Esophagus muscularis mucosa (tissue), 4 donors: ENCODE measurements around the gene SAP30. TPM values are rescaled to one million over a fixed set of nuclear protein-coding genes. Genes with fewer than 3 reads are reported as not detected.

Source experiments
- DNase-seq: peaks from one replicate; pipeline ENCODE4 v3.0.0-alpha.2; 2017; ENCODE audit errors: extremely low spot score
- H3K27ac ChIP-seq, 4 donors: fragments of 200-600 bp; sonication (generic); replicated peaks in 1 of 4; 1 replicate in 3 of 4; 2 replicates in 1 of 4; pipeline ENCODE4 v1.5.1; 2016 to 2019; ENCODE audit warnings: mild to moderate bottlenecking in 1 of 4
- H3K27me3 ChIP-seq, 4 donors: fragments of 200-600 bp; sonication (generic); one replicate each; pipeline versions ENCODE4 v1.5.1 to v1.6.0; 2016 to 2019
- H3K36me3 ChIP-seq, 4 donors: fragments of 200-600 bp; sonication (generic); one replicate each; pipeline ENCODE4 v1.5.1; 2016 to 2019
- H3K4me1 ChIP-seq, 4 donors: fragments of 200-600 bp; sonication (generic); one replicate each; pipeline ENCODE4 v1.5.1; 2016 to 2019
- H3K4me3 ChIP-seq, 4 donors: fragments of 200-600 bp; sonication (generic); 1 replicate in 2 of 4; 2 replicates in 2 of 4; pipeline ENCODE4 v1.5.1; 2016 to 2019; ENCODE audit warnings: mild to moderate bottlenecking in 4 of 4, moderate library complexity in 1 of 4
- H3K9me3 ChIP-seq, 4 donors: fragments of 200-600 bp; sonication (generic); 1 replicate in 3 of 4; 2 replicates in 1 of 4; pipeline ENCODE4 v1.5.1; 2016 to 2019
- CTCF ChIP-seq, 3 experiments: fragments of 200-600 bp in 2 of 3; fragments of 450-650 bp in 1 of 3; sonication (generic) in 2 of 3; IDR thresholded peaks; one replicate each; pipeline ENCODE4 v1.5.1; 2017 to 2019; ENCODE audit warnings: antibody characterized with exemption in 3 of 3, mild to moderate bottlenecking in 2 of 3, moderate library complexity in 1 of 3
- EP300 ChIP-seq: sonication (generic); formaldehyde crosslinking; IDR thresholded peaks from one replicate; pipeline ENCODE4 v1.6.1; 2017; ENCODE audit warnings: antibody characterized with exemption
- POLR2A ChIP-seq: fragments of 450-650 bp; IDR thresholded peaks from one replicate; pipeline ENCODE4 v1.6.1; 2017; ENCODE audit warnings: antibody characterized with exemption, moderate library complexity, mild to moderate bottlenecking, low read depth
- POLR2AphosphoS5 ChIP-seq, 2 donors: sonication (generic); formaldehyde crosslinking; IDR thresholded peaks; one replicate each; pipeline ENCODE4 v1.6.1; 2017; ENCODE audit warnings: antibody characterized with exemption in 2 of 2
- WGBS: methylation state at CpG from one replicate; pipeline ENCODE4 v1.1.5; 2018; 5-methylcytosine and 5-hydroxymethylcytosine counted together
- intact Hi-C: fragments of 100-400 bp; cut with DNase I; formaldehyde crosslinking; loops from one replicate; pipeline ENCODE4 v1.15.1; 2023
- total RNA-seq, 4 donors: library from RNA; depleted of rRNA; stranded (reverse); fragments of >200 nt; gene quantifications; one replicate each; pipeline versions ENCODE4 v1.1.0 to v1.2.1, GENCODE V29; 2016

Gene SAP30
- total RNA-seq, 4 donors from 2014 or later, result 39.6 to 56.2 (median 43.7) TPM

DNA sequence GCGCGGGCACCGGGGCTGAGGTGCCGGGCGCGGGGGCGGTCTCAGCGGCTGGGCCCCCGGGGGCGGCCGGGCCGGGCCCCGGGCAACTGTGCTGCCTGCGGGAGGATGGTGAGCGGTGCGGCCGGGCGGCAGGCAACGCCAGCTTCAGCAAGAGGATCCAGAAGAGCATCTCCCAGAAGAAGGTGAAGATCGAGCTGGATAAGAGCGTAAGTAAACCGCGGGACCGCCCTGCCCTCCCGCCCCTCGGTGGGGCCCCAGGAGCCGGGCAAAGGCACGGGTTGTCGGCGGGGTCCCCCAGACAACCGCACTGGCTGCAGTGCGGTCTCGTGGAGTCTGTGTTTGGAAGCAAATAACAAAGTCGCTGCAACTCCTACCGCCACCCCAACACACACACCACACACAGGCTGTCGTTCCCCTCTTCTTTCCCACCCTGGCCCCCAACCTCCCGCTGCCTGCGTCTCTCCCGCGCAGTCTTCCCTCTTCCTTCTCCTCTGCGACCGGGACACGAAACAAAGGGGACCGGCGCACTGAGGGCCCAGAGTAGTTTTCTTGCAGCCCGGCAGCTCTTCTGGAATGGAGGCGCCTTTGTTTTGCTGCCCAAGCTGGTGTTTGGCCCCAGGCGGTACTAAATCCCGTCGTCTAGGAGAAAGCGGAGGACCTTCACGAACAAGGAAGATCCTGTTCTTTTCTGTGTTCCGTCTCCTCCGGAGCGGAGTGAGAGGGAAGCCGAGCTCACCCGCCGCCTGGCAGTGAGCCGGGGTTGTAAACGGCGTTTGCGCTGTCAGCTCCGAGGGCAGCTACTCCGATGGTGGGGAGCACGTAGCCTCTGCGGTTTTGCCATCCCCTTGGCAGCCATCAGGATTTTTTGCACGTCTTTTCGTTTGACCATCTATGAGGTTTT is 788 bp downstream of the SAP30 start:
- under 1% methylated on average over 32 of the region's 68 CpGs for WGBS
- peaks cover 0 to 4% (median 0%) of the 10 kb centered on the region in 4 donors for H3K36me3 ChIP-seq
- no peaks in the 10 kb centered on the region for H3K27me3 ChIP-seq
- peak overlapping the region; percentile 89 to 95 (median 92) for H3K27ac ChIP-seq
- intact Hi-C loops, result loop anchor here (5.0 kb wide), 1 partner anchor 41 kb away; no protein-coding TSS in a partner anchor
- H3K4me3 ChIP-seq, result peak overlapping the region; percentile 74 to 90 (median 88)
- peaks cover 21 to 66% (median 57%) of the 10 kb centered on the region in 4 donors for H3K4me1 ChIP-seq
- TF ChIP-seq EP300 (no peak), POLR2AphosphoS5 (IDR thresholded peaks at IDR 0.05) (peak; percentile 74 to 78)
- DNase-seq, result no peak
- H3K9me3 ChIP-seq, result no peaks in the 10 kb centered on the region

DNA sequence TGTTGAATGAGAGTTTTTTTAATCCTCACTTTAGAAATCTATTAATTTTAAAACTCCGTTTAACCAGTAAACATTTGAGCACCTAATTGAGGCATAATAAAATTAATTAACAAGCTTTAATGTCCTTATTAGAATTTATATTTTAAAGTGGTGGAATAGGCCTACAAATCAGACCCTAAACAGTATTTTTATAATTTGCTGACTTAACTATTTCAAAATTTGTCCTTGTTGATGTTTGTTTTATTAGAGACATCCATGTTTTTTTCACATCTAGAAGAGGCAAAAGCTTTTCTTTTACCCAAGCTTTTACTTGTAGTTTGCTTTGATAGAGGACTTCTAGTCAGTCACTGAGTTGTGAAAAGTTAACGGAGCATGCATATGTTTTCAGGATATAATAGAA is 3.8 kb downstream of the SAP30 start:
- peaks cover 7 to 55% (median 46%) of the 10 kb centered on the region in 4 donors for H3K4me1 ChIP-seq
- no peak for TF ChIP-seq EP300
- no peak overlapping the region for H3K4me3 ChIP-seq
- H3K27me3 ChIP-seq, result no peaks in the 10 kb centered on the region
- no peaks in the 10 kb centered on the region for H3K9me3 ChIP-seq
- no peak for DNase-seq
- H3K27ac ChIP-seq, result peak overlapping the region in 3 of 4 donors; percentile 89 to 95 (median 93)
- H3K36me3 ChIP-seq, result peaks cover 0 to 4% (median 0%) of the 10 kb centered on the region in 4 donors
- intact Hi-C loops, result loop anchor here (5.0 kb wide), 1 partner anchor 38 kb away; no protein-coding TSS in a partner anchor
- WGBS, result 89% methylated on average over 2 of the region's 2 CpGs

- H3K36me3 ChIP-seq, result peaks cover 0 to 4% (median 0%) of the 10 kb centered on the region in 4 donors
- no peak for TF ChIP-seq POLR2A
- TF ChIP-seq CTCF (IDR thresholded peaks at IDR 0.05), result no peak
- no peak for TF ChIP-seq POLR2AphosphoS5 (IDR thresholded peaks at IDR 0.05)
- TF ChIP-seq EP300, result no peak
- no peaks in the 10 kb centered on the region for H3K9me3 ChIP-seq
- WGBS, result 94% methylated on average over 3 of the region's 3 CpGs
- DNase-seq, result no peak
- H3K4me1 ChIP-seq, result peaks cover 3 to 44% (median 37%) of the 10 kb centered on the region in 4 donors
- no peak overlapping the region for H3K27ac ChIP-seq
- intact Hi-C loops, result no loop called here
- no peak overlapping the region for H3K4me3 ChIP-seq
- H3K27me3 ChIP-seq, result no peaks in the 10 kb centered on the region
Measured at GRCh38 chr4:173379929-173380328, 9.2 kb downstream of the SAP30 start.

DNA sequence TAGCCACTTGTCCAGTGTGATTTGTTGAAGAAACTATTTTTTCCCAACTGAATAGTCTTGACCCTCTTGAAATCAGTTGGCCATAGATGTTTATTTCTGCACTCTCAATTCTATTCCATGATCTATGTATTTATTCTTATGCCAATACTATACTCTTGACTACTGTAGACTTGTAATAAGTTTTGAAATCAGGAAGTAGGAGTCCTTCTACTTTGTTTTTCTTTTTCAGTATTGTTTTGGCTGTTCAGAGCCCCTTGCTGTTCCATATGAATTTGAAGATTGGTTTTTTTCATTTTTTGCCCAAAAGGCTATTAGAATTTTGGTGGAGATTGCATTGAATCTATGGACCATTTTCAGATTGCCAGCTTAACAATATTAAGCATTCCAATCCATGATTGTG is 10.2 kb downstream of the SAP30 start:
- Histone ChIP-seq H3K4me1 (peaks cover 3 to 33% (median 27%) of the 10 kb centered on the region in 4 donors), H3K27me3 (no peaks in the 10 kb centered on the region), H3K4me3 (no peak overlapping the region), H3K9me3 (no peaks in the 10 kb centered on the region), H3K36me3 (no peaks in the 10 kb centered on the region), H3K27ac (no peak overlapping the region)
- intact Hi-C loops, result no loop called here
- no peak for DNase-seq
- no peak for TF ChIP-seq EP300
- TF ChIP-seq POLR2AphosphoS5 (IDR thresholded peaks at IDR 0.05), result no peak
- TF ChIP-seq POLR2A, result no peak
- TF ChIP-seq CTCF (IDR thresholded peaks at IDR 0.05), result no peak

DNA sequence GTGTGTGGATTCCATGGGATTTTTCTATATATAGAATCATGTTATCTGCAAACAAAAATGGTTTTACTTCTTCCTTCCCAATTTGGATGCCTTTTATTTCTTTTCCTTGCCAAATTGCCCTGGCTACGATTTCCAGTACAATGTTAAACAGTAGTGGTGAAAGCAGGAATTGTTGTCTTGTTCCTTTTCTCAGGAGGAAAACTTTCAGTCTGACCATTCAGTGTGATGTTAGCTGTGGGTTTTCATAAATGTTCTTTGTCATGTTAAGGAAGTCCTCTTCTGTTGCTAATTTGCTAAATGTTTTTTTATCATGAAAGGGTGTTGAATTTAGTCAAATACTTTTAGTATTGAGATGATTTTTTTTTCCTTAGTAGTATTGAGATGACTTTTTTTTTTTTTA is 10.9 kb downstream of the SAP30 start:
- 19% methylated on average over 1 of the region's 1 CpG for WGBS
- Histone ChIP-seq H3K9me3 (no peaks in the 10 kb centered on the region), H3K4me1 (peaks cover 3 to 30% (median 24%) of the 10 kb centered on the region in 4 donors), H3K36me3 (no peaks in the 10 kb centered on the region), H3K4me3 (no peak overlapping the region), H3K27ac (no peak overlapping the region), H3K27me3 (no peaks in the 10 kb centered on the region)
- DNase-seq, result no peak
- TF ChIP-seq POLR2AphosphoS5 (IDR thresholded peaks at IDR 0.05) (no peak), EP300 (no peak), CTCF (IDR thresholded peaks at IDR 0.05) (no peak), POLR2A (no peak)
- intact Hi-C loops, result loop anchor here (2.0 kb wide), 1 partner anchor 21 kb away; no protein-coding TSS in a partner anchor
